Heart left ventricle (tissue), 16 donors: ENCODE measurements around the gene SLX9. TPM values are rescaled to one million over a fixed set of nuclear protein-coding genes. Genes with fewer than 3 reads are reported as not detected.

ENCODE experiments used
- ATAC-seq, 4 donors: fragments of 200-7000 bp; cut with Tn5 transposase; one replicate each; pipeline ENCODE4 v1.9.1; 2020 to 2022; ENCODE audit warnings: moderate library complexity in 4 of 4, mild to moderate bottlenecking in 3 of 4, moderate number of reproducible peaks in 1 of 4
- DNase-seq, 5 donors: peaks; one replicate each; pipeline ENCODE4 v3.0.0-alpha.2; 2020
- H3K27ac ChIP-seq, 12 donors: fragments of 200-600 bp; sonication (generic) in 4 of 12; one replicate each; pipeline versions ENCODE4 v1.5.0 to v1.8.0; 2016 to 2022; ENCODE audit warnings: mild to moderate bottlenecking in 2 of 12
- H3K27me3 ChIP-seq, 9 donors: fragments of 200-600 bp; sonication (generic) in 2 of 9; one replicate each; pipeline versions ENCODE4 v1.5.1 to v1.8.0; 2016 to 2022; ENCODE audit warnings: mild to moderate bottlenecking in 3 of 9
- H3K36me3 ChIP-seq, 9 donors: fragments of 200-600 bp; sonication (generic) in 2 of 9; one replicate each; pipeline versions ENCODE4 v1.5.0 to v1.8.0; 2018 to 2022; ENCODE audit warnings: mild to moderate bottlenecking in 2 of 9
- H3K4me1 ChIP-seq, 12 donors: fragments of 200-600 bp; sonication (generic) in 4 of 12; one replicate each; pipeline versions ENCODE4 v1.5.0 to v1.8.0; 2016 to 2022; ENCODE audit warnings: mild to moderate bottlenecking in 3 of 12
- H3K4me3 ChIP-seq, 12 donors: fragments of 200-600 bp; sonication (generic) in 4 of 12; one replicate each; pipeline versions ENCODE4 v1.5.0 to v1.8.0; 2017 to 2022; ENCODE audit warnings: mild to moderate bottlenecking in 9 of 12, moderate library complexity in 4 of 12
- H3K9me3 ChIP-seq, 12 donors: fragments of 200-600 bp; sonication (generic) in 4 of 12; one replicate each; pipeline versions ENCODE4 v1.5.0 to v1.8.0; 2016 to 2022; ENCODE audit warnings: mild to moderate bottlenecking in 1 of 12
- CTCF ChIP-seq, 12 donors: fragments of 200-600 bp; sonication (generic) in 4 of 12; IDR thresholded peaks; one replicate each; pipeline versions ENCODE4 v1.5.0 to v1.8.0; 2018 to 2022; ENCODE audit warnings: antibody characterized with exemption in 12 of 12, mild to moderate bottlenecking in 5 of 12
- POLR2A ChIP-seq, 2 donors: fragments of 450-650 bp; IDR thresholded peaks; one replicate each; pipeline ENCODE4 v1.6.1; 2017; ENCODE audit warnings: antibody characterized with exemption in 2 of 2, mild to moderate bottlenecking in 2 of 2, moderate library complexity in 2 of 2
- WGBS, 4 donors: extraction: QIAGEN DNeasy Blood & Tissue Kit in 2 of 4; methylation state at CpG; one replicate each; pipeline versions ENCODE4 v1.1.5 to v1.1.7; 2013 to 2018; 5-methylcytosine and 5-hydroxymethylcytosine counted together
- intact Hi-C, 10 donors: fragments of 100-400 bp; cut with DNase I; formaldehyde crosslinking; loops; one replicate each; pipeline versions ENCODE4 v1.11.1 to v1.14.2; 2022
- polyA plus RNA-seq, 2 donors: library from polyadenylated mRNA; stranded (reverse); fragments of 200-250 nt; gene quantifications; one replicate each; pipeline ENCODE4 v1.2.3, GENCODE V29; 2013
- total RNA-seq, 9 donors: library from RNA; depleted of rRNA in 2 of 9; stranded (reverse); fragments of >200 nt in 2 of 9; fragmentation: NEBNext Ultra II Directional in 3 of 9; extraction: Animal tissue kit (Norgen Biotek cat#: 25700) in 3 of 9; gene quantifications; one replicate each; pipeline versions ENCODE4 v1.1.0 to v1.2.4, GENCODE V29; 2016 to 2023
- donor health status: ischemic (EF 13 %, LVEDD 7.1; RV severe dilation, severe dysfunction).
- donor health status: healthy with polysubstance abuse.
- donor health status: DM: no; HTN: yes; CAD: no.
- donor health status: DM: no; HTN: no; CAD: no.
- donor health status: ischemic (EF 25% LVEDD 6.9; RV normal size, moderate dysfunction).
- donor health status: ischemic (EF 25% LVEDD 5.7; RV mildly dilated, moderate dysfunction).
- donor health status: healthy.
- donor health status: DM: yes; HTN: yes; CAD: no.
- donor health status: ischemic (EF 35%, LVEDD 5.7; RV mildly dilated, moderate dysfunction).
- donor health status: nonischemic (EF 11% LVEDD 7.7; RV severe dilation, severe dysfunction).
- donor health status: DM: yes; HTN: yes; CAD: no.
- donor health status: PGD.
- donor health status: ischemic (EF 29% LVEDD 5.4; RV normal size, mild dysfunction).
- donor health status: nonischemic (EF 23%, LVEDD 6.1; RV moderate dilation, normal function).

Gene SLX9
- total and polyA plus RNA-seq, 11 donors = 38.5 to 77.8 (median 49.1) TPM

DNA sequence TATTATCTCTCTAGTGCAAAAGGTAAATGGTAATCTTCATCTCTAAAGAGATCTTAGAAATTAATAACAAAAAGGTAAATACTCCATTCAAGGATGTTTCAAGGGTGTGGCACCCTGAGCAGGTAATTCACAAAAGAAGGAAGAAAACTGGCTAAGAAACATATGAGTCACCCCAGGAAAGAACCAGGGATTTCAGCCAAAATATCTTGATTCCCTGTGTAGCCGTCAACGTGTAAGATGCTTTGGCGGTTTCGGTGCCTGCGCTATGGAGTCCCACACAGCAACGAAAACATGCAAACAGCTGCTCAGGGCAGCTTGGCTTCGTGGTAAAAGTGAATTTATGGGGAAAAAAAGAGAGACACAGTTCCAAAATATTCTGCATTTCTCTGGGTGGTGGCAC is 22.9 kb upstream of the SLX9 start:
- DNase-seq = no peak
- ATAC-seq = no peak
- TF ChIP-seq CTCF (IDR thresholded peaks at IDR 0.05) (no peak), POLR2A (IDR thresholded peaks at IDR 0.05) (no peak)
- H3K4me1 ChIP-seq = peaks cover 0 to 78% (median 0%) of the 10 kb centered on the region in 12 donors
- peak overlapping the region in 1 of 12 donors; percentile 93 for H3K27ac ChIP-seq
- peaks cover 0 to 14% (median 0%) of the 10 kb centered on the region in 9 donors for H3K36me3 ChIP-seq
- intact Hi-C loops = loop anchor here in 1 of 10 donors (10.0 kb wide), 1 partner anchor 412 kb away; no protein-coding TSS in a partner anchor
- H3K9me3 ChIP-seq = no peaks in the 10 kb centered on the region
- peak overlapping the region in 1 of 12 donors; percentile 76 for H3K4me3 ChIP-seq
- 52 to 70% (median 57%) methylated on average over 7 of the region's 7 CpGs for WGBS, 4 donors
- peaks cover 0 to 32% (median 6%) of the 10 kb centered on the region in 9 donors for H3K27me3 ChIP-seq

- peaks cover 0 to 78% (median 0%) of the 10 kb centered on the region in 12 donors for H3K4me1 ChIP-seq
- TF ChIP-seq CTCF (IDR thresholded peaks at IDR 0.05) (no peak), POLR2A (IDR thresholded peaks at IDR 0.05) (no peak)
- intact Hi-C loops = loop anchor here in 1 of 10 donors (10.0 kb wide), 1 partner anchor 413 kb away; no protein-coding TSS in a partner anchor
- peak overlapping the region in 1 of 12 donors; percentile 93 for H3K27ac ChIP-seq
- DNase-seq (no peak), ATAC-seq (no peak)
- H3K36me3 ChIP-seq = peaks cover 0 to 14% (median 0%) of the 10 kb centered on the region in 9 donors
- H3K27me3 ChIP-seq = peaks cover 0 to 32% (median 6%) of the 10 kb centered on the region in 9 donors
- H3K4me3 ChIP-seq = peak overlapping the region in 1 of 12 donors; percentile 76
- no peaks in the 10 kb centered on the region for H3K9me3 ChIP-seq
- 83 to 90% (median 87%) methylated on average over 9 to 15 of the region's 15 CpGs for WGBS, 4 donors
Observed at GRCh38 chr21:44917446-44918106, 22.3 kb upstream of the SLX9 start.

DNA sequence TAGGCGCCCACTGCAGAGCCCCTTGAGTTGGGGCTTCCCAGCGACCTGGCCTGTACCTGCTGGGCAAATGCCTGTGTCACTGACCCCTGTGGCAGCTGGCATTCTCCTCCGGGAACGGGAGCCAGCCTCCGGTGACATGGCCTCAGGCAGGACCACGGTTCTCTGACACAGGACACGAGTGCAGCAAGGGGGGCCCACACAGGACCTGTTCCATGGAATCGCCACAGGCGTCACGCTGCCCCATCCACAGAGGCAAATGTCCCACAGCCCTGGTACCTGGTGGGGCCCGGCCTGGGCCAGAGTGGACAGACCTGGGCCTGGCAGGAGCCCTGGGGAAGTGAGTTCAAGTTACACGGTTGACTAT is 21.7 kb upstream of the SLX9 start:
- no peak for TF ChIP-seq CTCF (IDR thresholded peaks at IDR 0.05)
- TF ChIP-seq POLR2A (IDR thresholded peaks at IDR 0.05) = no peak
- ATAC-seq (no peak), DNase-seq (peak in 1 of 5 donors; percentile 24)
- intact Hi-C loops = loop anchor here in 1 of 10 donors (10.0 kb wide), 1 partner anchor 413 kb away; no protein-coding TSS in a partner anchor
- Histone ChIP-seq H3K36me3 (peaks cover 0 to 14% (median 0%) of the 10 kb centered on the region in 9 donors), H3K4me1 (peaks cover 0 to 80% (median 0%) of the 10 kb centered on the region in 12 donors), H3K4me3 (peak overlapping the region in 1 of 12 donors; percentile 76), H3K27me3 (peaks cover 0 to 32% (median 6%) of the 10 kb centered on the region in 9 donors), H3K9me3 (no peaks in the 10 kb centered on the region), H3K27ac (peak overlapping the region in 1 of 12 donors; percentile 93)
- 78 to 89% (median 82%) methylated on average over 6 to 12 of the region's 12 CpGs for WGBS, 4 donors

- Histone ChIP-seq H3K27ac (peak overlapping the region in 1 of 12 donors; percentile 93), H3K4me1 (peaks cover 0 to 78% (median 0%) of the 10 kb centered on the region in 12 donors), H3K27me3 (peaks cover 0 to 32% (median 6%) of the 10 kb centered on the region in 9 donors), H3K36me3 (peaks cover 0 to 14% (median 0%) of the 10 kb centered on the region in 9 donors), H3K4me3 (peak overlapping the region in 4 of 12 donors; percentile 38 to 76 (median 46)), H3K9me3 (no peaks in the 10 kb centered on the region)
- 49 to 71% (median 58%) methylated on average over 7 to 13 of the region's 13 CpGs for WGBS, 4 donors
- peak in 1 of 5 donors; percentile 18 for DNase-seq
- intact Hi-C loops = loop anchor here in 1 of 10 donors (10.0 kb wide), 1 partner anchor 414 kb away; no protein-coding TSS in a partner anchor
- no peak for TF ChIP-seq POLR2A (IDR thresholded peaks at IDR 0.05)
- ATAC-seq = no peak
Observed at GRCh38 chr21:44918581-44919033, 21.2 kb upstream of the SLX9 start.
